Breast epithelium (tissue), 4 donors: Measurements from ENCODE around the gene INTS4. TPM values are rescaled to one million over a fixed set of nuclear protein-coding genes. Genes with fewer than 3 reads are reported as not detected.
A peak's percentile ranks its signal among the peaks of the same experiment; 100 is the strongest.
"Not testable (repeated sequence)": the region's sequence is repeated elsewhere in the genome, so short reads cannot be mapped to it uniquely, and the experiment has no call there.

Source experiments
- DNase-seq, 2 donors: peaks; one replicate each; pipeline ENCODE4 v3.0.0-alpha.2; 2019; ENCODE audit warnings: low spot score in 2 of 2
- H3K27ac ChIP-seq, 2 donors: fragments of 200-600 bp; sonication (generic) in 1 of 2; one replicate each; pipeline ENCODE4 v1.5.1; 2016 to 2019; ENCODE audit warnings: mild to moderate bottlenecking in 1 of 2
- H3K27me3 ChIP-seq, 2 donors: fragments of 200-600 bp; sonication (generic) in 1 of 2; one replicate each; pipeline versions ENCODE4 v1.5.1 to v1.6.0; 2017 to 2019; ENCODE audit warnings: control low read depth in 1 of 2, mild to moderate bottlenecking in 1 of 2
- H3K36me3 ChIP-seq: fragments of 200-600 bp; one replicate; pipeline ENCODE4 v1.5.1; 2019
- H3K4me1 ChIP-seq, 2 donors: fragments of 200-600 bp; sonication (generic); one replicate each; pipeline ENCODE4 v1.5.1; 2016 to 2019; ENCODE audit warnings: control low read depth in 1 of 2
- H3K4me3 ChIP-seq, 3 donors: fragments of 200-600 bp; sonication (generic); 1 replicate in 2 of 3; 2 replicates in 1 of 3; pipeline ENCODE4 v1.5.1; 2016 to 2019; ENCODE audit warnings: mild to moderate bottlenecking in 3 of 3, moderate library complexity in 2 of 3
- H3K9me3 ChIP-seq, 2 donors: fragments of 200-600 bp; sonication (generic) in 1 of 2; one replicate each; pipeline ENCODE4 v1.5.1; 2016 to 2019; ENCODE audit warnings: control low read depth in 1 of 2
- CTCF ChIP-seq, 3 donors: fragments of 450-650 bp; IDR thresholded peaks; one replicate each; pipeline ENCODE4 v1.5.1; 2016 to 2017; ENCODE audit warnings: antibody characterized with exemption in 3 of 3, mild to moderate bottlenecking in 3 of 3, moderate library complexity in 3 of 3
- POLR2A ChIP-seq: fragments of 450-650 bp; IDR thresholded peaks from one replicate; pipeline ENCODE4 v1.6.1; 2016; ENCODE audit warnings: antibody characterized with exemption, mild to moderate bottlenecking, moderate library complexity
- POLR2AphosphoS5 ChIP-seq, 3 donors: sonication (generic); formaldehyde crosslinking; IDR thresholded peaks; one replicate each; pipeline ENCODE4 v1.6.1; 2017; ENCODE audit warnings: antibody characterized with exemption in 3 of 3
- intact Hi-C: fragments of 100-400 bp; cut with DNase I; formaldehyde crosslinking; loops from one replicate; pipeline ENCODE4 v1.15.1; 2023; ENCODE audit warnings: low total_unique reads
- total RNA-seq, 3 donors: library from RNA; depleted of rRNA; stranded (reverse); fragments of >200 nt; gene quantifications; one replicate each; pipeline ENCODE4 v1.1.0, GENCODE V29; 2016

INTS4 gene
- total RNA-seq, 3 donors from 2014 or later, result 34.6 to 58.4 (median 47.5) TPM

- intact Hi-C loops, result no loop called here
- peak; percentile 75 to 79 for DNase-seq
- Histone ChIP-seq H3K4me3 (no peak overlapping the region), H3K36me3 (no peaks in the 10 kb centered on the region), H3K27ac (peak overlapping the region; percentile 78), H3K27me3 (no peaks in the 10 kb centered on the region), H3K4me1 (peaks cover 0 to 7% of the 10 kb centered on the region in 2 donors), H3K9me3 (no peaks in the 10 kb centered on the region)
- peak in 1 of 3 donors; percentile 20 for TF ChIP-seq POLR2AphosphoS5 (IDR thresholded peaks at IDR 0.05)
- no peak for TF ChIP-seq CTCF (IDR thresholded peaks at IDR 0.05)
Observed at GRCh38 chr11:78030429-78031325, 36.2 kb upstream of the INTS4 start.

GRCh38 chr11:78028423-78028822 is 34.0 kb upstream of the INTS4 start:
- H3K9me3 ChIP-seq, H3K36me3 ChIP-seq, intact Hi-C loops, H3K4me1 ChIP-seq, H3K27me3 ChIP-seq, H3K4me3 ChIP-seq: not testable (repeated sequence)
- peak in 1 of 2 donors; percentile 48 for DNase-seq
- peak overlapping the region in 1 of 2 donors; percentile 41 for H3K27ac ChIP-seq

GRCh38 chr11:78027759-78028158 is 33.3 kb upstream of the INTS4 start:
- no peak for DNase-seq
- no peak for TF ChIP-seq POLR2AphosphoS5 (IDR thresholded peaks at IDR 0.05)
- TF ChIP-seq CTCF (IDR thresholded peaks at IDR 0.05), result no peak
- no peak for TF ChIP-seq POLR2A
- intact Hi-C loops, result no loop called here

GRCh38 chr11:78025378-78025777 is 30.9 kb upstream of the INTS4 start:
- no peak for TF ChIP-seq POLR2A
- TF ChIP-seq POLR2AphosphoS5 (IDR thresholded peaks at IDR 0.05), result no peak
- no peak for TF ChIP-seq CTCF (IDR thresholded peaks at IDR 0.05)
- no peak overlapping the region for H3K4me3 ChIP-seq
- H3K27me3 ChIP-seq, result no peaks in the 10 kb centered on the region
- no peaks in the 10 kb centered on the region for H3K36me3 ChIP-seq
- H3K27ac ChIP-seq, result no peak overlapping the region
- no peaks in the 10 kb centered on the region for H3K4me1 ChIP-seq
- no peaks in the 10 kb centered on the region for H3K9me3 ChIP-seq
- DNase-seq, result no peak
- intact Hi-C loops, result no loop called here

More at GRCh38 chr11:78027759-78028158, 33.3 kb upstream of the INTS4 start:
- no peaks in the 10 kb centered on the region for H3K9me3 ChIP-seq
- no peak overlapping the region for H3K4me3 ChIP-seq
- peaks cover 0 to 7% of the 10 kb centered on the region in 2 donors for H3K4me1 ChIP-seq
- H3K36me3 ChIP-seq, result no peaks in the 10 kb centered on the region
- H3K27me3 ChIP-seq, result no peaks in the 10 kb centered on the region
- no peak overlapping the region for H3K27ac ChIP-seq

- H3K27ac ChIP-seq, result peak overlapping the region; percentile 89 to 94
- H3K4me3 ChIP-seq, result peak overlapping the region; percentile 47 to 84 (median 62)
- intact Hi-C loops, result no loop called here
Observed at GRCh38 chr11:78023426-78023825, 29.0 kb upstream of the INTS4 start.

More at GRCh38 chr11:78023426-78023825, 29.0 kb upstream of the INTS4 start:
- Histone ChIP-seq H3K36me3 (no peaks in the 10 kb centered on the region), H3K4me1 (no peaks in the 10 kb centered on the region), H3K27me3 (no peaks in the 10 kb centered on the region), H3K9me3 (no peaks in the 10 kb centered on the region)
- no peak for DNase-seq
- TF ChIP-seq CTCF (IDR thresholded peaks at IDR 0.05) (no peak), POLR2A (no peak), POLR2AphosphoS5 (IDR thresholded peaks at IDR 0.05) (no peak)
